Kidney tubule cell (primary cell): ENCODE data around the gene ADCY9.
"Not testable (repeated sequence)": the region's sequence is repeated elsewhere in the genome, so short reads cannot be mapped to it uniquely, and the experiment has no call there.

Source experiments
- DNase-seq: peaks from one replicate; pipeline ENCODE4 v3.0.0-alpha.2; 2018; ENCODE audit warnings: low spot score

The ADCY9 gene

GRCh38 chr16:4093495-4094126, 22.6 kb downstream of the ADCY9 start:
- no peak for DNase-seq

GRCh38 chr16:4092547-4093265, 23.5 kb downstream of the ADCY9 start:
- no peak for DNase-seq

DNA sequence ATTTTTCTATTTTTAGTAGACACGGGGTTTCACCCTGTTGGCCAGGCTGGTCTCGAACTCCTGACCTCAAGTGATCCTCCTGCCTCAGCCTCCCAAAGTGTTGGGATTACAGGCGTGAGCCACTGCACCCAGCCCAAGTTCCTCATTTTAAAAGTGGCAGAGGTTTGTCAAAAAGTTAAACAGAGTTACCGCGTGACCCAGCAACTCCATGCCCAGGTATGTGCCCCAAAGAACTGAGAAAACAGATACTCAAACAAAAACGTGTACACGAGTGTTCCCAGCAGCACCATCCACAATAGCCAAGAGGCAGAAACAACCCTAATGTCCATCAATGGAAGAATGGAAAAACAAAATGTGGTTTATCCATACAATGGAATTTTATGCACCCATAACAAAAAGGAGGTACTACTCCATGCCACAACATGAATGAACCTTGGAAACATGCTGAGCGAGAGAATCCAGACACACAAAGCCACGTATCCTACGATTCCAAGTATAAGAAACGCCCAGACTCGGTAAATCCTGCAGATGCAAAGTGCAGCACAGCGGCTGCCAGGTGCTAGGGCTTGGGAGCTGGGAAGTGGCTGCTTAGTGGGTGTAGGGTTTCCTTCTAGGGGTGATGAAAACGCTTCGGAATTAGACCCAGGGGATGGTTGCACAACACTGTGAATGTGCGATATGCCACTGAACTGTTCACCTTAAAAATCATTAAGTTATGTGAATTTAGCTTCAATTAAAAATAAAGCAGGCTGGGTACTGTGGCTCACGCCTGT, 24.8 kb downstream of the ADCY9 start:
- no peak for DNase-seq

- DNase-seq: peak; percentile 28
Measured at GRCh38 chr16:4090351-4090851, 25.8 kb downstream of the ADCY9 start.

- no peak for DNase-seq
Measured at GRCh38 chr16:4089811-4090301, 26.4 kb downstream of the ADCY9 start.

DNA sequence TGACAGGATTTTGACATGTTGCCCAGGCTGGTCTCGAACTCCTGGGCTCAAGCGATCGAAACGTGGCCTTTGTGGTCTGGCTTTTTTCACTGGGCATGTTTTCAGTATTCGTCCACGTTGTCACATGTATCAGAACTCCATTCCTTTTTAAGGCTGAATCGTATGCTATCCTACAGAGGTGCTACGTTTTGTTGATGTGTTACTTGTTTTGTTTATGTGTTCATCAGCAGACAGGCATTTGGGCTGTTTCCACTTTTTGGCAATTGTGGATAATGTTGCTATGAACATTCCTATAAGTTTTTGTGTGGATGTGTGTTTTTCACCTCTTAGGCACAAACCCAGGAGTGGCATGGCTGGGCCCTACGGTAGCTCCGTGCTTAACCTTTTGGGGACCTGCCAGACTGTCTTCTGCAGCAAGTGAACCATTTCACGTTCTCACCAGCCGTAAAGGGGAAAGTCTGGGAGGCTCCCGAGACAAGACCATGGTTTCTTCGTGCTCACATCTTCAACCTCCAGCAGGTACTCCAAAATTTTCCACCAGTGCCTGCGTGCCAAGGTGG, 26.9 kb downstream of the ADCY9 start:
- DNase-seq: no peak

DNA sequence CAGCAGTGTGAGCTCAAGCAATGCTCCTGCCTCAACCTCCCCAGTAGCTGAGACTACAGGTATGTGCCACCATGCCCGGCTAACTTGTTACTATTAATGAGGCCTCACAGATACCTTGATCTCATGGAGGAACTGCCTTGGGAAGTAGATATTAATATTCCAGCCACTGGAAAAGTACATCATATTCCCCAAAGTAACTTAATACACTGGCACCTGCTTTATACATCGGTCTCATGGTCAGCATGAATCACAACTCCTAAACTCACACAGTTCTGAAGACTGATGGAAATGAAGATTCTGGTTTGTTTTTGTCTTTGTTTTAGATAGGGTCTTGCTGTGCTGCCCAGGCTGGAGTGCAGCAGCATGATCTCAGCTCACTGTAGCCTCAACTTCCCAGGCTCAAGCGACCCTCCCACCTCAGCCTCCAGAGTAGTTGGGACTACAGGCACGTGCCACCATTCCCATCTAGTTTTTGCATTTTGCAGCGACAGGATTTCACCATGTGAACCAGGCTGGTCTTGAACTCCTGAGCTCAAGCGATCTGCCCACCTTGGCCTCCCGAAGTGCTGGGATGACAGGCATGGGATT, 28.2 kb downstream of the ADCY9 start:
- no peak for DNase-seq

DNA sequence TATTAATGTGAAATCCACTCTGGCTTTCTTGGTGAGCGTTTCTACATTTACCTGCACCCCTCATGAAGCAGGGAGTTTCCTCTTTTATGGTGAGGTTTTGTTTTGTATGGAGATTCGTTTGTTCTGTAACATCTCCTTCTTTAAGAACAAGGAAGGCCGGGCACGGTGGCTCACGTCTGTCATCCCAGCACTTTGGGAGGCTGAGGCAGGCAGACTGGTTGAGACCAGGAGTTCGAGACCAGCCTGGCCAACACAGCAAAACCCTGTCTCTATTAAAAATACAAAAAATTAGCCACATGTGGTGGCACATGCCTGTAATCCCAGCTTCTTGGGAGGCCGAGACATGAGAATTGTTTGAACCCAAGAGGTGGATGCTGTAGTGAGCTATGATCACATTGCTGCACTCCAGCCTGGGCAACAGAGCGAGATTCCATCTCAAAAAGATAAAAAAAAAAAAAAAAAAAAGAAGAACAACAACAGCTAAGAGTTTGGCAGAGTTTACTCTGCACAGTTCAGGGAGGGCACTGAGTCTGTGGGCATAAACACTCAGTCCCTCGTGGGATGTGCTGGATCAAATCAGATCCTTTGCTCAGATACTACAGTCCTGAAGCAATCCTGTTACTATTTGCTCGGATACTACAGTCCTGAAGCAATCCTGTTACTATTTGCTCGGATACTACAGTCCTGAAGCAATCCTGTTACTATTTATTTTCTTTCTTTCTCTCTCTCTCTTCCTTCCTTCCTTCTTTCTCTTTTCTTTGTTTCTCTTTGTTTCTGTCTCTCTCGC, 28.9 kb downstream of the ADCY9 start:
- DNase-seq: no peak

GRCh38 chr16:4086153-4086552, 30.1 kb downstream of the ADCY9 start:
- no peak for DNase-seq

DNA sequence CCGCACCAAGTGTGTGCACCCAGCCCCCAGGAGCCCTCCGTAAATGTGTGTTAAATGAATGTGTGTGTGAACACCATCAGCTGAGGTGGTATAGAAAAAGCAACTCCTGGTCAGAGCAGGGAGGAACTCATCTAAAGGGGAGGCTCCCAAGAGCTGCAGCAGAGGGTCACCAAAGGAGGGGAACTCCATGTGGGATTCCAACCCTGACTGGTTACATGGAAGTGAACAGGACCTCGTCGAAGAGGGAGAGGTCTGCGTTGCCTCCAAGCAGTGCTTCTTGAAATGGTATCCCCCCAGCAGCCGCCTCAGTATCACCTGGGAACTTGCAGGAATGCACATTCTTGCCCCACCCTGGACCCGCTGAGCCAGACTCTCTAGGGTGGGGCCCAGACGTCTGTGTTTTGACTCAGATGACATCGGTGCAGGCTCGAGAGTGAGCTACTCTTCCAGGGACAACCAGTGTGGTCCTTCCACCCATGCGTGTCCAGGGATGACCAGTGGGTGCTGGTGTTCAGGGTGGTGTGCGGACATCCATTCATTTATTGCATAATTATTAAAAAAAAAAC, 30.8 kb downstream of the ADCY9 start:
- no peak for DNase-seq

GRCh38 chr16:4083347-4083870, 32.8 kb downstream of the ADCY9 start:
- DNase-seq: no peak

GRCh38 chr16:4082474-4083044, 33.7 kb downstream of the ADCY9 start:
- DNase-seq: no peak

DNA sequence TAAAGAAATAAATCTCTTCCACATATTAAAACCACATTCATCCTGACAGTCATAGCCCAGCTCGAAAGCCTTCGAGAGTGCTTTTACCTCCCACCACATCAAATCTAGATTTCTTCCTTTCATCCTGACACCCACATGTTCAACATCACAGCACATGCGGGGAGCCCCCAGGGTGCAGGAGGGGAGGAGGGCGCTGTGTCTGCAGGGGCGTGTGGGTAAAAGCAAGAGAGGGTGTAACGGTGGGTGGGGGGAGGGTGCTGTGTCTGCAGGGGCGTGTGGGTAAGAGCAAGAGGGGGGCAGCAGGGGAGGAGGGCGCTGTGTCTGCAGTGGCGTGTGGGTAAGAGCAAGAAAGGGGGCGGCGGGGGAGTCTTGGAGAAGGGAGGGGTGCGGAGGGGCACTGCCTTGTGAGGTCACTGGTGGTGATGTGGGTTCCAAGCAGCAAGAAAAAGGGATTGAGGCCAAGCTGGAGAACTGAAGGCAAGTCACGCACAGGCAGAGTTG, 34.7 kb downstream of the ADCY9 start:
- no peak for DNase-seq

GRCh38 chr16:4081047-4081446, 35.2 kb downstream of the ADCY9 start:
- no peak for DNase-seq

DNA sequence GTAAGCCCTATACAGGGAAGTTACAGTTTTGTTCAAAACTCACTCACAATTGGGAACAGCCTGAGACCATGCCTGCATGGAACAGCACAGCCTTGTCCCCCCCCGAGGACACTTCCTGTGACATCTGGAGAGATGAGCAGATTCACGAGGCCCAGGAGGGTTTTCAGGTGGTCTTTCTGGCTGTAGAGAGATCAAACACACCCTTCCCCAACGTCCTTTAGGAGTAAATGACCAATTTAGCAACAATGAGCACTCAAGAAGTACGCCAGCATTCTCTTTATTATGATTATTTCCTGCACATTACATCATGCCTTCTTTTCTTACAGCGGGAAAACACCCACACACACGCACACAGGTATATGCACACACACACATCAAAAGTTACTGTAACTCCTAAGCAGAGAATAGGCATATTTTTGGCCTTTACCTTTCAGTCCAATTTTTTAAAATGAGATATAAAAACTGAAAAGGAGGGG, 39.0 kb downstream of the ADCY9 start:
- no peak for DNase-seq

- DNase-seq: no peak
Measured at GRCh38 chr16:4075534-4075933, 40.7 kb downstream of the ADCY9 start.

GRCh38 chr16:4073150-4073549, 43.1 kb downstream of the ADCY9 start:
- DNase-seq: not testable (repeated sequence)

- DNase-seq: no peak
Measured at GRCh38 chr16:4071686-4072561, 44.3 kb downstream of the ADCY9 start.

DNA sequence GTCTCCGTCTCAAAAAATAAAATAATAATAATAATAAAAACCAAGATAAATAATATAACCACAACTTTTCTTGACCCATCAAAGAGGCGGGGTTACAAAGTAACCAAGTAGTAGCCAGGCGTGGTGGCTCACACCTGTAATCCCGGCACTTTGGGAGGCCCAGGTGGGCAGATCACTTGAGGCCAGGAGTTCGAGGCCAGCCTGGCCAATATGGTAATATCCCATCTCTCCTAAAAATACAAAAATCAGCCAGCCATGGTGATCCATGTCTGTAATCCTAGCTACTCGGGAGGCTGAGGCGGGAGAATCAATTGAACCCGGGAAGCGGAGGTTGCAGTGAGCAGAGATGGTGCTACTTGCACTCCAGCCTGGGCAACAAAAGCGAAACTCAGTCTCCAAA, 45.3 kb downstream of the ADCY9 start:
- DNase-seq: no peak
